ENCODE measurements around the gene RASA1. TPM values are rescaled to one million over a fixed set of nuclear protein-coding genes. Genes with fewer than 3 reads are reported as not detected.

The RASA1 gene
- polyA plus RNA-seq, 3 donors, result 45.3 to 47.8 (median 46.6) TPM

GRCh38 chr5:87347272-87347671 lies 79.6 kb downstream of the RASA1 start:
- no peak for DNase-seq

- DNase-seq, result no peak
Measured at GRCh38 chr5:87347841-87348240, 80.2 kb downstream of the RASA1 start.

- peak; percentile 14 for DNase-seq
Measured at GRCh38 chr5:87354496-87354895, 86.8 kb downstream of the RASA1 start.

GRCh38 chr5:87359106-87359505 lies 91.4 kb downstream of the RASA1 start:
- DNase-seq, result no peak

GRCh38 chr5:87360132-87360531 lies 92.4 kb downstream of the RASA1 start:
- DNase-seq, result no peak

- no peak for DNase-seq
Measured at GRCh38 chr5:87361031-87361445, 93.4 kb downstream of the RASA1 start.

GRCh38 chr5:87361536-87362213 lies 94.0 kb downstream of the RASA1 start:
- DNase-seq, result no peak

GRCh38 chr5:87367243-87367642 lies 99.6 kb downstream of the RASA1 start:
- DNase-seq, result no peak

GRCh38 chr5:87368601-87369000 lies 100.9 kb downstream of the RASA1 start:
- no peak for DNase-seq

- no peak for DNase-seq
Measured at GRCh38 chr5:87369431-87369830, 101.7 kb downstream of the RASA1 start.

GRCh38 chr5:87372705-87373104 lies 105.0 kb downstream of the RASA1 start:
- DNase-seq, result no peak

GRCh38 chr5:87382224-87382623 lies 114.5 kb downstream of the RASA1 start:
- no peak for DNase-seq

- DNase-seq, result no peak
Measured at GRCh38 chr5:87383216-87383615, 115.5 kb downstream of the RASA1 start.

- DNase-seq, result no peak
Measured at GRCh38 chr5:87385802-87386201, 118.1 kb downstream of the RASA1 start.

GRCh38 chr5:87388129-87388528 lies 120.4 kb downstream of the RASA1 start:
- no peak for DNase-seq

GRCh38 chr5:87389296-87390034 lies 121.8 kb downstream of the RASA1 start:
- DNase-seq, result no peak

- DNase-seq, result no peak
Measured at GRCh38 chr5:87390075-87390474, 122.4 kb downstream of the RASA1 start.

- no peak for DNase-seq
Measured at GRCh38 chr5:87390576-87391199, 123.0 kb downstream of the RASA1 start.

- DNase-seq, result no peak
Measured at GRCh38 chr5:87392170-87392569, 124.5 kb downstream of the RASA1 start.

GRCh38 chr5:87392801-87393200 lies 125.1 kb downstream of the RASA1 start:
- no peak for DNase-seq

GRCh38 chr5:87393331-87393730 lies 125.6 kb downstream of the RASA1 start:
- no peak for DNase-seq

- no peak for DNase-seq
Measured at GRCh38 chr5:87394411-87395165, 126.9 kb downstream of the RASA1 start.
